Thoracic aorta (tissue), 2 donors: ENCODE data around the gene LRRC47. TPM values are rescaled to one million over a fixed set of nuclear protein-coding genes. Genes with fewer than 3 reads are reported as not detected.

Source experiments
- ATAC-seq: fragments of 150-250 bp; one replicate; pipeline ENCODE4 v1.8.0; 2017; ENCODE audit warnings: low read depth; ENCODE audit not compliant: insufficient number of reproducible peaks, low FRiP score
- DNase-seq: peaks from one replicate; pipeline ENCODE4 v3.0.0-alpha.2; 2020; ENCODE audit warnings: low spot score
- H3K27ac ChIP-seq, 2 donors: fragments of 200-600 bp; sonication (generic); 1 replicate in 1 of 2; 2 replicates in 1 of 2; pipeline ENCODE4 v1.5.1; 2016; ENCODE audit warnings: mild to moderate bottlenecking in 2 of 2, moderate library complexity in 2 of 2
- H3K27me3 ChIP-seq: fragments of 200-600 bp; sonication (generic); replicated peaks from 2 replicates; pipeline ENCODE4 v1.6.0; 2016; ENCODE audit warnings: mild to moderate bottlenecking; ENCODE audit not compliant: insufficient read depth
- H3K36me3 ChIP-seq: fragments of 200-600 bp; sonication (generic); one replicate; pipeline ENCODE4 v1.5.1; 2016
- H3K4me1 ChIP-seq, 2 donors: fragments of 200-600 bp; sonication (generic); 1 replicate in 1 of 2; 2 replicates in 1 of 2; pipeline versions ENCODE4 v1.5.1 to v1.6.0; 2016; ENCODE audit warnings: low read depth in 2 of 2, mild to moderate bottlenecking in 1 of 2; ENCODE audit not compliant: control insufficient read depth in 1 of 2
- H3K4me3 ChIP-seq: fragments of 200-600 bp; sonication (generic); 2 replicates; pipeline ENCODE4 v1.5.1; 2016; ENCODE audit warnings: mild to moderate bottlenecking
- H3K9me3 ChIP-seq: fragments of 200-600 bp; sonication (generic); 2 replicates; pipeline ENCODE4 v1.5.1; 2016
- total RNA-seq, 2 donors: library from RNA; depleted of rRNA; stranded (reverse); fragments of >200 nt; gene quantifications; one replicate each; pipeline versions ENCODE4 v1.1.0 to v1.2.3, GENCODE V29; 2016
- TF ChIP-seq, protein P1 (sequence below): fragments of 200-600 bp; sonication (generic); IDR thresholded peaks from one replicate; pipeline ENCODE4 v1.5.1; 2019; ENCODE audit warnings: antibody characterized with exemption

LRRC47 gene
- total RNA-seq, 2 donors from 2014 or later: 36.0 to 38.2 TPM

DNA sequence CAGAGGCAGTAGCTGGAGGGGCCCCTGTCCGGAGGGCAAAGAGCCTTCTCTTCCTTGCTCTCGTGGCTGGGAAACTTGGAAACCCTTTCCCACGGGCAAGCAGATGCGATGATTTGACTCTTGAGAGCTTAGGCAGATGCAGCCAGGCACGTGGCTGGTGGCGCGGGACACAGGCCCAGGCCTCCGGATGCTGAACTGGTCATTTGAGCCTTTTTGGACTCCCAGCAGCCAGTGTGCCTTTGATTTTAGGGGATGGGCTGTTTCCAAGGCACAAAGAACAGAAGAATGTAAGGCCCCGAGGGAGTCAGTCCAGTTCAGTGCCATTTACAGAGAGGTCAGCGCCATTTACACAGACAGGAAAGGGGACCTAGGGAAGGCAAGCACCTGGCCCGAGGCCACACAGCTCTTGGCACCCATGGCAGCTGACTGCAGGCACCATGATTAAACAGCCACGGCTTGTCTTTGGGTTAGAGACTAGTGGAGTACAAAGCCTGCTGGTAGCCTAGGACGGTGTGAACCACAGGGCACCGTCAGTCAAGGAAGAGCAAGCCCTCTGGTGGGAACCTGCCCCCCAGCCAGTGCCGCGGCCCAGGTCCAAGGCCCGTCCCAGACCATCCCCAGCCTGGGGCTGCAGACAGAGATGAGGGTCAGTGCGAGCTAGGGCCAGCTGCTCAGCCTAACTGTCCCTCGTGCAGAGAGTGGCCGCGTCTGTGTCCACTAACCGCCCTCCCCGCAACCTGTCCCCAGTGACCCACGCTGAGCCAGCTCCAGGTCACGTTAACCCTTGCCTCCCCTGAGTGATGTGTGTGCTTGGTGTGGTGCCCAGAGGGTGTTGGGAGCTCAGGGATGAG is 64.5 kb downstream of the LRRC47 start:
- ATAC-seq: no peak
- H3K36me3 ChIP-seq: no peaks in the 10 kb centered on the region
- H3K27me3 ChIP-seq: no peaks in the 10 kb centered on the region
- TF ChIP-seq, protein P1, sequence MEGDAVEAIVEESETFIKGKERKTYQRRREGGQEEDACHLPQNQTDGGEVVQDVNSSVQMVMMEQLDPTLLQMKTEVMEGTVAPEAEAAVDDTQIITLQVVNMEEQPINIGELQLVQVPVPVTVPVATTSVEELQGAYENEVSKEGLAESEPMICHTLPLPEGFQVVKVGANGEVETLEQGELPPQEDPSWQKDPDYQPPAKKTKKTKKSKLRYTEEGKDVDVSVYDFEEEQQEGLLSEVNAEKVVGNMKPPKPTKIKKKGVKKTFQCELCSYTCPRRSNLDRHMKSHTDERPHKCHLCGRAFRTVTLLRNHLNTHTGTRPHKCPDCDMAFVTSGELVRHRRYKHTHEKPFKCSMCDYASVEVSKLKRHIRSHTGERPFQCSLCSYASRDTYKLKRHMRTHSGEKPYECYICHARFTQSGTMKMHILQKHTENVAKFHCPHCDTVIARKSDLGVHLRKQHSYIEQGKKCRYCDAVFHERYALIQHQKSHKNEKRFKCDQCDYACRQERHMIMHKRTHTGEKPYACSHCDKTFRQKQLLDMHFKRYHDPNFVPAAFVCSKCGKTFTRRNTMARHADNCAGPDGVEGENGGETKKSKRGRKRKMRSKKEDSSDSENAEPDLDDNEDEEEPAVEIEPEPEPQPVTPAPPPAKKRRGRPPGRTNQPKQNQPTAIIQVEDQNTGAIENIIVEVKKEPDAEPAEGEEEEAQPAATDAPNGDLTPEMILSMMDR: no peak
- no peak for DNase-seq
- no peaks in the 10 kb centered on the region for H3K9me3 ChIP-seq
- H3K27ac ChIP-seq: no peak overlapping the region
- no peak overlapping the region for H3K4me3 ChIP-seq
- no peaks in the 10 kb centered on the region for H3K4me1 ChIP-seq

DNA sequence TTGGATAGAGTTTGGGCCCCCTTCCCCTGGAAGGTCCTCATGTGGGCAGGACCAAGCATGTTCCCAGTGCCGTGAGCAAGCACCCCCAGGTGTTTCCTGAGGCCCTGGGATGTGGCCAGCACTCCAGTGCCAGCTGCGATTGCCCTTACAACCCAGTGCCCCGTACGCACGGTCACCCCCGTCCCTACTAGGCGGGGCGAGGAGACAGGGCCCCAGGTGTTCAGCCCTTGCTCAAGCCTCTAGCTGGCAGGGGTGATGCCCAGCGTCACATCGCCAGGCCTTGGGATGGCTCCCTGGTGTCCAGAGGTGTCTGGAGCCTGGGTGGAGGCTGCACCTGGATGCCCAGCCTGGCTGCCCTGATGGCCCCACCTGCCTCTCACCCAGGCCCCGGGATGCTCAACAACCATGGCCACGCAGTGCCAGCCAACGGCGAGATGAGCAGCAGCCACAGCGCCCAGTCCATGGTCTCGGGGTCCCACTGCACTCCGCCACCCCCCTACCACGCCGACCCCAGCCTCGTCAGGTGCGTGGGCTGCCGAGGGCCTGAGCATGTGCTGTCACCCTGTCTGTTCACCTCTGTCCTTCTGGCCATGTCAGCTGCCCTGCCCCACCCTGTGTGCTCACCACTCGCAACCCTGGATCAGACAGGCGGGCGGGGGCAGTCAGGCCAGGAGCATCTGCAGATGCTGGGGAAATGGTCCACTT is 65.6 kb downstream of the LRRC47 start:
- no peak overlapping the region for H3K4me3 ChIP-seq
- no peaks in the 10 kb centered on the region for H3K36me3 ChIP-seq
- H3K9me3 ChIP-seq: no peaks in the 10 kb centered on the region
- ATAC-seq: no peak
- H3K4me1 ChIP-seq: no peaks in the 10 kb centered on the region
- DNase-seq: no peak
- TF ChIP-seq, protein P1: no peak
- no peak overlapping the region for H3K27ac ChIP-seq
- H3K27me3 ChIP-seq: no peaks in the 10 kb centered on the region

DNA sequence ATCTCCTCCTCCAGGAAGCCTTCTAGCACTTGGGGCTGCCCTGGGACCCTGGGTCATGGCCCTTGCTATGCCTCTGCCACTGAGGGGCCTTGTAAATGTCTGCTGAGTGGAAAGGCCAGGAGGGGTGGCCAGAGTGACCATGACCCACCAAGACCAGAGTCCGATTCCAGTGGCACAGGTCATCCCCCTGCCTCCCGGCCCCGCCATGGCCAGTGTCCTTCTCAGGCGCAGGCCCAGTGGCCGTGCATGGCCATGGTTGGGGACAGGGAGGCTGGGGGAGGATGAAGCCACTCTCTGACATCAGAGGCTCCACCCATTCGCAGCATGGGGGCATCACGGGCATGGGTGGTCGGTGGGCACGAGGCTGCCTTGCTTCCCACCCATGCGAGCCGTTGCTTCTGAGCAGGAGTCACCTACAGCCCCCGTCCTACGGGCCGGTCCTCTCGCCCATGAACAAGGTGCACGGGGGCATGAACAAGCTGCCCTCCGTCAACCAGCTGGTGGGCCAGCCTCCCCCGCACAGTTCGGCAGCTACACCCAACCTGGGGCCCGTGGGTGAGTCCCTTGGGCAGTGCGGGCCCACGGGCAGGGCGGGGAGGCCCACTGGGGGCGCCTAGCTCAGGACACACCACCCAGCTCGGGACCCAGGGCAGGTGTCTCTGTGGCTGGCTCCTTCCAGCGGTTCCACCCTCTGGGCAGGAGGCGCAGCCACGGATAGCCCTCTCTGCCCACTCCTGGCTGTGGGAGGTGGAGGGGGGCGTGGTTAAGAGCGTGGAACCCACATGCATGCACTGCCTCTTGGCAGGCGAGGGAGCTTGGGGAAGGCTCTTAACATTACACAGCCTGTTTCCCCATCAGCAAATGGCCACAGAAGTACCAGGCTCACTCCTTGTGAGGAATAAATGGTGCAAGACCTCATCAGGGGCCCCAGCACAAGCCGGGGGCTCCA is 66.4 kb downstream of the LRRC47 start:
- no peaks in the 10 kb centered on the region for H3K36me3 ChIP-seq
- H3K27me3 ChIP-seq: no peaks in the 10 kb centered on the region
- H3K4me1 ChIP-seq: no peaks in the 10 kb centered on the region
- DNase-seq: no peak
- ATAC-seq: no peak
- no peaks in the 10 kb centered on the region for H3K9me3 ChIP-seq
- H3K27ac ChIP-seq: no peak overlapping the region
- H3K4me3 ChIP-seq: no peak overlapping the region
- TF ChIP-seq, protein P1: no peak

Other genes starting within 250 kb of the LRRC47 start
- gene MEGF6, start 185.0 kb downstream of the LRRC47 start, total RNA-seq: 100 to 1,000 TPM; 273 to 304 TPM
- gene TPRG1L, start 171.5 kb downstream of the LRRC47 start, total RNA-seq: 10 to 100 TPM; 27.4 to 37.6 TPM
- 10 to 100 TPM; 22.1 to 24.9 TPM for gene WRAP73, start 146.4 kb downstream of the LRRC47 start, total RNA-seq
- not detected for gene TP73, start 144.0 kb downstream of the LRRC47 start, total RNA-seq
- gene CCDC27, start 44.0 kb downstream of the LRRC47 start, total RNA-seq: not detected
- 1 to 10 TPM; 2.6 to 4.6 TPM for gene SMIM1, start 23.7 kb downstream of the LRRC47 start, total RNA-seq
- 10 to 100 TPM; 27.3 to 59.2 TPM for gene CEP104, start 60.7 kb upstream of the LRRC47 start, total RNA-seq
- 10 to 100 TPM in 1 of 2 donors, 1 to 10 TPM in 1; 7.8 to 20.2 TPM for gene DFFB, start 61.0 kb upstream of the LRRC47 start, total RNA-seq
- 10 to 100 TPM; 15.3 to 19.0 TPM for gene C1orf174, start 103.8 kb upstream of the LRRC47 start, total RNA-seq